CD4-positive, alpha-beta T cell treated with Interleukin-15 for 4 hours (primary cell): ENCODE results near the gene HSPG2.

Experiments
- DNase-seq: peaks from one replicate; pipeline ENCODE4 v3.0.0-alpha.2; 2020; ENCODE audit warnings: low spot score

HSPG2 gene

DNA sequence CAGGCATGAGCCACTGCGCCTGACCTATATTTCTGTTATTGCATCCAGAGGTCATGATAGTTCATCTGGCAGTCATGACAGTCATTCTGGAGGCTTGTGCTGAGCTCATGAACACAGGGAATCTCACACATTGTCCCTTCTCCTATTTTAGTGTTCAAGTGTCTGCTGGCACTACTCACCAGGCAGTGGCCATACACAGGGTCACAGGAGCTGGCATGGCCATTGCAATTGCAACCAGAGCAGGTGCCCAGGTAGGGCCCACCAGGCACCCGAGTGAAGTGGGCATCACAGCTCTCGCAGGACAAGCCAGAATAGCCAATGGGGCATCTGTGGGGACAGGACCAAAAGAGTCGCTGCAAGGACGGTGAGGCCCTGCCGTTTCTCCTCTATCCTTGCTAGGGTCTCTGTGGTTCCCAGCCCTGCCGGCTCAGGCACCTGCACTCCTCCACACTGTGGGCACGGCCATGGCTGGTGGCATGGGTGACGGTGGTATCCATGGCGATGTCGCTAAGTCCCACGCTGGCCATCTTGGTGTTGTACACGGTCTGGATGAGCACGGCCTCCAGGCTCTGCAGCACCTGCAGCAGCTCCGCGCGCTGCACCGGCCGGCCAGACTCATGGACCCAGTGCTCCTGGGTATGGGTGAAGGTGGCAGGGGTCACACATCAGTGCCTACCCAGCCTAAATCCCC, 57.0 kb downstream of the HSPG2 start:
- no peak for DNase-seq

DNA sequence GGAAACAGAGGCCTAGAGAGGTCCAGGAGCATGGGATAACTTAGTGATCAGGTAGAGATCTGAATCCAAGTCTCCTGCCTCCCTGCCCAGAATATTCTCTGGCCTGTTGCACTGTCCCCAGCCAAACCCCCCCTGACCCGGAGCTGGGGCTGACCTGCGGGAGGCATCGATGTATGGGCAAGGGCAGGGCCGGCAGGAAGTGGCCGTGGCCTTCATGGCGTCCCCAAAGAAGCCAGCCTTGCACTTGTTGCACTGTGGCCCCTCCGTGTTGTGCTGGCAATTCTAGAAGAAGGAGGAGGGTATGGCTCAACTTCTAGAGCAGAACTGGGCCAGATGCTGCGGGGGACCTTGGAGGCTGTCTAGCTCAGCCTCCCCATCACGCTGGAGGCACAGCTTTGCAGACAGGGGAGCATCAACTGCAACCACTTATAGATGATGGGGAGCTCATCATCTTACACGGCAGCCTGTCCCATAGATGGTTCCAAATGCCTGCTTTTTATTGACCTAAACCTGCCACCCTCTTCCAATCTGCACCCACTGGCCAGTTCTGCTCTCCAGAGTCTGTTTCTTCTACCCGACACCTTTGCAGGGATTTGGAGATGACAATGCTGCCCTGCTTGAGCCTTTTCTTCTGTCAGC, 58.2 kb downstream of the HSPG2 start:
- DNase-seq, result no peak

DNA sequence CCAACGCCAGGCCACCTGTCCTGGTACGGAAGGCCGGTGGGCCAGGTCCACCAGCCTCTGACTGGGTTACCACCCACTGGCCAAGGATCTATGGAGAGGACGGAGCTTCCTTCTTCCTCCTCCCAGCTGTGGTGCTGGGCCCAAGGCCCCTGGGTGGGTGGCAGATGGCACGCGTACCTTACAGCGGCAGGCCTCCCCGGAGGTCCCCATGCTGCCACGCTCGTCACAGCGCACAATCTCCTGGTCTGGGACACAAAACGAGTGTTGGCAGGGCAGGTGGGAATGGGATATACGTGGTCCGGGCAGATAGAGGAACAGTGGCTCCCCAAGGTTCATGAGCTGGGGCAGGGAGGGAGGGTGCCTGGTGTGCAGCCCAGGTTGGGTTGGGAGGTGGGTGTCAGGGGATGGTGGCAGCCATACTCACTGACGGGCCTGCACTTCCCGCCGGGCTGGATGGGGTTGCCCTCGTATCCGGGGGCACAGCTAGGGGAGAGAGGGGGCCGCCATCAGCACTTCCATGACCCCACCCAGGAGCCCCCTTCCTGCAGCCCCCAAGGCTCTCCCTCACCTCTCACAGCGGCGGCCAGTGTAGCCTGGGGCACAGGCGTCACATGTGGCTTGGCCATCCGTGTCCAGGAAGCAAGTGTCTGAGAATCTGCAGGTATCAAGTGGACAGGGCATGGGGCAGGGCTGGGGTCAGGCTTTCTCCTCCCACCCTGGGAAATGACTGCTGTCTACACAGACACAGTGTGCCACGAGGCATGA, 58.9 kb downstream of the HSPG2 start:
- no peak for DNase-seq

DNA sequence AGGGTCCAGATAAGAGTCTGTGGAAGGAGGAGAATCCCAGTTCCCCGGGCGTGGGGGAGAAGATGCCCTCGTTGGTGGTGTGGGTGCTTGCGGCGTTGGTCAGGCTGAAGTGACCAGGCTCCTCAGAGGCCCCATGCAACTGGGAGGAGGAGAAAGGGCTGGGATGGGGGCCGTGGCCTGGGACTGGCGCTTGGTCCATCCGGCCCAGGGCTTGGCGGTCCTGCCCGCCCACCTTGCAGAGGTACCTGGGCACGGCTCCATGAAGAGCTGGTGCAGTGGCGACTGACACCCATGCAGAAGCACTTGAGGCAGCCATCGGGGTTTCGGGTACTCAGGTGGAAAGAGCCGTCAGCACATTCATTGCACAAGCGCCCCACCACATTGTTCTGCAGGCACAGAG, 60.8 kb downstream of the HSPG2 start:
- no peak for DNase-seq

DNA sequence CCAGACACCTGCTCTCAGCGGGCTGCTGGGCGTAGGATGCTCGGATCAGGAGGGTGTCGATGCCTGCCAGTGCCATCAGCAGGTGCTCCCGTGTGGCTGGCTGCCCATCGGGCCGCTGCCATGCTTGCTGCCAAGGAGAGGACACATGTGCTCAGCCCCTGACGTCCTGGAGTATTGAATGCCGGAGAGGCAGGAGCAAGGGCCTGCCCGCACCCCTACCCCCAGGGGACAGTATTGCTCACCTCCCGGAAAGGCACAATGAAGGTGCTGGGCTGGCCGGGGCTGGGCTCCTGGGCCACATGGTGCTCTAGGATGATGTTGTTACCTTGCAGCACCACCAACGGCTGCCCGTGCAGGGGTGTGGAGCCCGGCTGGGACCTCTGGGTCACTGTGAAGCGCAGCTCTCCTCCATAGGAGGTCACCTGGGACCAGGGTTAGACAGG, 61.5 kb downstream of the HSPG2 start:
- DNase-seq, result no peak

DNA sequence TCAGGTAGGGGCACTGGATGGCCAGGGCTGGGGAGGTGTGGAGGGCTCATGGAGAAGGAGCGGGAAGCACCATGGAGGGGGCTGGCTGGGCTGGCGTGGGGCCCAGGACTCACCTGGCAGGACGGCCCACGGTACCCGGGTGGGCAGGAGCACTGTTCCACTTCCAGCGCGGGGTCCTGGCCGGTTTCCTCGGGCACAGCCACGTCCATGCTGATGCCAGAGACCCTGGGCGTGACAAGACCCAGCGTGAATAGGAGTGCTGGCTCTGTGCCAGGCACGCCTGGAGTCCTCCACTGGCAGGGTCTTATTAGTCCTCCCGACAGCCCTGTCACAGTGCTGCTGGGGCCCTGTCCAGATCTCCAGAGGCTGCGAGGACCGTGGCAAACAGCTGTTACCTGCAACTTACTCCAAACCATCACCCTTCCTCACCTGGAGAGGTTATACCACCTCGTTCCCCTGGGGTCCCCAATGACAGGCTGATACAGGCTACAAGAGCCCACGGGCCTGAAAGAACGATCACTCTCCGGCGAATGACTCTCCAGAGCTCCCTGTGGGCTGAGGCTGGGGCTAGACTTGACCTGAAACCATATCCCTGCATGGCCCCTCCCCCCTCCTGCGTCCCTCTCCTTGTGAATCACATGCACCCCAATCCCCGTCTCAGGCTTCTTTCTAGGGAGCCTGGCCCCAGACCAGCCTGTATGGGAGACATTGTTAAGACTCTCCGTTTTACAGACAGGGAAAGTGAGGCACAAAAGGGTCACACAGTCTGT, 62.1 kb downstream of the HSPG2 start:
- DNase-seq, result no peak

DNA sequence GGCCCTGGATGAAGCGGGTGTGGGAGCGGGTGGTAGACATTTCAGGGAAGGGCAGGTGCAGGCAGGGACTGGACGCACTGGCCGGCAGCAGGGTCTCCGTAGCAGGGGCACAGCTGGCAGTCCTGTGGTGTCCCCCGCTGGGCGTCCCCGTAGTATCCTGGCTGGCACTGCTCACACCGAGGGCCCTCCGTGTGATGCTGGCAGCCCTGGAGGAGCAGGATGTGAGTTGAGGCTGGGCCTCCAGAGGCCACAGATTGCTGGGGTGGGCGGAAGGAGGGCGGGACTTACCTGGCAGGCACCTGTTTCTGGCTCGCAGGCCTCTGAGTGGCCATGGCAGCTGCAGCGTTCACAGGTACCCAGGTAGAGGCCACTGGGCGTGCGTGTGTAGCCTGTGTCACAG, 62.8 kb downstream of the HSPG2 start:
- DNase-seq, result no peak

DNA sequence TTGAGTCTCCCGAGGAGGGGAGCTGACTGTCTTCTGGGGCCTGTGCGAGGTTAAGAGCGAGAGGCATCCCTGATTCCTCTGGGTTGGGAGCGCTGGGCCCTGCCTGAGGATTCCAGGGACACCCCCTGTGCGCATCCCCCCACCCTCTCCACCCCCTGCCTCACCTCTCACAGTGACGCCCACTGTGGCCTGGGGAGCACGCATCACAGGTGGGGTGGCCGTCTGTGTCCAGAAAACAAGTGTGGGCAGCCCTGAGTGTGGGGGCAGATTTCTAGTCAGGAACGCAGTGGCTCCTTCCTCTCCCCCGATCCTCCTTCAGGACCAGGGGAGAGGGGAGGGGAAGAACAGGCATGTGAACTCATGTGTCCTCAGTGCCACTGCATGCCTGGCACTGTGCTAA, 63.3 kb downstream of the HSPG2 start:
- no peak for DNase-seq

DNA sequence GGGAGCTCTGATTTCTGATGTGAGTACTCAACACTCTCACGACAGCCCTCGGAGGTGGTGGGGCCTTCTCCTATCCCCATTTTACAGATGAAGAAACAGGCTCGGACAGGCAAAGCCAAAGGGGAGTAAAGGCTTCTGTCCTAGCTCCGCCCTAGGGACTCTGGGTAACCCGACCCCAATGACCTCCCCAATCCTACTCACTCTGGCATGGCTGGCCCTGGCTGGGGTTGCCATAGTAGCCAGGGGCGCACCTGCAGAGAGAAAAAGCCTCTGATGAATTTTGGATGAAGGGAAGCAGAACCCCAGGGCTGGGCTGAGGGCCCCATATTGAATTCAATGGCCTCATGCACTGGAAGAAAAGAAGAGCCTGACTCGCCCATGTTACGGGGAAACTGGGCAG, 63.9 kb downstream of the HSPG2 start:
- DNase-seq, result no peak

DNA sequence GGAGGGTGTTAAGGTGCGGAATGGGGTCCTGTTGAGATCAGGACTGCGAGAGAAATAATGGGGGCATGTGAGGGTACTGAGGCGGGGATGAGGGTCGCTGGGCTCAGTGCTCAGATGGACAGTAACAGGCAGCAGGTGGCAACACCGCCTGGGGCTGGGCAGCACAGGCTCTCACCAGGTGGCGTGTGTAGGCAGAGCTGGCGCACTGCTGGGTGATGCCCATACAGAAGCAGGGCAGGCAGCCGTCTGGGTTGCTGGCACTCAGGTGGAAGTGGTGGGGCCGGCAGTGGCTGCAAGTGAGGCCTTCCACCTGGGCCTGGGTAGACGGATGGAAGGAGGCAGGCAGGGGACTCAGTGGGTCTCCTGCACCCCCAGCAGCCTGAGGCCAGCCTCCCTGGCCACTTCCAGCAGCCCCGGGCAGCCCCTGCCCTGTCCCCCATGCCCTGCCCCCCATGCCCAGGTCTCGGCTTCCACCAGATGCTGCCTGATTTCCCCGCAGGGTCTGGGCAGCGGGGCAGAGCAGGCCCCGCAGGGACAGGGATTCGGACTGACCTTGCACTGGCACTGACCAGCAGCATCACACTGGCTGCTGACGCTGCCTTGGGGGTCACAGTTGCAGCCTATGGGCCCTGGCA, 64.5 kb downstream of the HSPG2 start:
- DNase-seq, result no peak

DNA sequence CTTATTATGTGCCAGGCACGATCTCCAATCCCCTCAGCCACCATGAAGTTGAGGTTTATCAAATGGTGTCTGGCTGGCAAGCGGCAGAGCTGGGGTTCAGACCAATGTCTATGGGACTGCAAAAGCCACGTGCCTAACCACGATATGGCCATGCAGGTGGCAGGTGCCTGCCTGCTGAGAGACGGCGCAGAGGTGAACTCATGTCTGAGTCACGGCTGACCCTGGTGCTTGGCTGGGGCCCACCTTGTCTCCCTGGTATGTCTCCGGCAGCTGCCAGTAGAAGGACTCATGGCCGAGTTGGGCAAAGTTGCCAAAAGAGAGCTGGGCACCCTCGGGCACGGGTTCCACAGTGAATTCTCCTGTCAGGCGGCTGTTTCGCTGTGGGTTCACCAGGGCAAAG, 65.2 kb downstream of the HSPG2 start:
- no peak for DNase-seq

DNA sequence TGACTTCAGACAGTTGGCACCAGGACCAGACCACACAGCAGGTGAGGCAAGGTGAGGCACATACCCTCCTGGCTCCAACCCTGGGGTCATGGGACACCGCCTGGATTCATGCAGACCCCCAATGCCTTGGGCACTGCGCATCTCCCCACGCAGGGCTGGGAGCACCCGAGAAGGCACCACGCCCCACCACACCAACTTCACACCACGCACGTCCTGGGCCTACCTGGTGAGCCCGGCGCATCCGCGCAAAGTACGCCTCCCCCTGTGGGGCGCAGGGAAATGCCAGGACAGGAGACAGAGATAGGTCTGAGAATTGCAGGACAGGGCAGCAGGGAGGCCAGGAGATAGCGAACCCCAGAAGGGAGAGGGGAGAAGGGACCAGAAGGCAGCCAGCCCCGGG, 66.5 kb downstream of the HSPG2 start:
- no peak for DNase-seq

DNA sequence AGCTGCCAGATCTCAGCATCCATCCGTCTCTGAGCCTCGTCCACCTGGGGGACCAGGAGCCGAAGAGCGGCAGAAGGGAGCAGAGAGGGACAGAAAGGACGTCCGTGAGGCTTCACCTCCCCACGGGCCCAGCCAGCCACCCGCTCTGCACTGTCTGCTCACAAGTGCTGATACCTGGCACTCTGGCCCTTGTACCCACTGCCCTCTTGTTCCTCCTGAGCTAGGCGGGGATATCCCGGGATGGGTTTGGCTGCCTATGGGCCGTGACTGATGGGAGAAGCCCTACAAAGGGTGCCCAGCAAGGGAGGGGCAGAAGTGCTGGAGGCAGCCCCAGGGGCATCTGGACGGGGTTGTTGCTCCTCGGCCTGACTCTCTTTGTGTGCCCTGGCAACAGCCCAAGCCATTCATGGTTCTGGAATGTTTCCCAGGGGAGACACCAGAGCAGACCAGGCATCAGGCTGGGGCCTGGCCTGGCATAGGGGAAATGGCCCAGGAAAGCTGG, 67.4 kb downstream of the HSPG2 start:
- no peak for DNase-seq

DNA sequence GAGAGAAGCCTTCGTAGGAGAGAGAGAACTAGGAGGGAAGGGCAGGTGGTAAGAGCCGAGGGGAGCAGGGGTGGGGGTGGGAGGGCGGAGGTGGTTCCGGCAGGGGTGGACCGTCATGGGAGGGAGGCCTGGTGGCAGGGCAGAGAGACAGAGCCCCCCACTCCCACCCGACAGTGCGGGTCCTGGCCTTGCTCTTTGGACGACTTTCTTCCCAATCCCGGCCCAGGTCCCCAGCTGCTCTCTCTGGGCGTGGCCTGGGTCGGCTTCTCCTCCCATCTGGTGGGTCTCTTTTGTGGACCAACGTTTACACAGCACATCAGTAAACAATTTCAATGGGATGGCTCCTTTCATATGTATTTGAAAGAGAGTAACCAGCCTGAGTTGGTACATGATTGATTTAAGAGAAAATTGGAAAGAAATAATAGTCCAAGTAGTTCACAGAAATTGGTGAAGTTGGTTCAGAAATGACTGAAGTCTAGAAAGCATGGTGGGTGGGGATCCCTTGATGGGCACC, 68.1 kb downstream of the HSPG2 start:
- no peak for DNase-seq

DNA sequence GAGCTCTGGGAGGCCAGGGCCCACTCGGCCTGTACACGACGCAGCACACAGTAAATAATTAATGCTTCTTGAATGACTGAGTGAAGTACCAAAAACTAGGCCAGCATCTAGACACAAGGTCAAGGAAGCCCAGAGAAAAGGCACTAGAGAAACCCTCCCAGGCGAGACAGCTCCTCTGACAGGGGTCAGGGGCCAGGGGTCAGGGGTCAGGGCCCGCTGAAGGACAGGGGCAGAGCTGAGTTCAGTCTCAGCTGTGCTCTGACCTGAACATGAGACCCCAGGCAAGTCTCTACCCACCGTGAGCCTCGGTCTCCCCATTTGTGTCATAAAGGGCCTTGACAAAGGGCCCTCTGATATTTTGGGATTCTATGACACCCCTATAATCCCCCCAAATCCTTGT, 68.6 kb downstream of the HSPG2 start:
- no peak for DNase-seq

DNA sequence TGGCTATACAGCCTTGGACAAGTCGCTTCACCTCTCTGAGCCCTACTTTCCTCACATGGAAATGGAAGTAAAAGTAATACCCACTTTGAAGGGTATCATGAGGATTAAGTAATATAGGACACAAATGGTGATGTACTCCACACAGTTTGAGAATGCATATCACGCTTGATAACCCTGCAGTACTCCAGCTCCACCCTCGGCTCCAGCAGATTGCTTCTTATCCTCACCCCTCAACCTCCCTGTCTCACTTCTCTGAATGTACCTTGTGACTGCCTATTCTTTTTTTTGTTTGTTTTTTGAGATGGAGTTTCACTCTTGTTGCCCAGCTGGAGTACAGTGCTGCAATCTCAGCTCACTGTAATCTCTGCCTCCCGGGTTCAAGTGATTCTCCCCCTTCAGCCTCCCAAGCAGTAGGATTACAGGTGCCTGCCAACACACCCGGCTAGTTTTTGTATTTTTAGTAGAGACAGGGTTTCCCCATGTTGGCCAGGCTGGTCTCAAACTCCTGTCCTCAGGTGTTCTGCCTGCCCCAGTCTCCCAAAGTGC, 69.6 kb downstream of the HSPG2 start:
- no peak for DNase-seq

DNA sequence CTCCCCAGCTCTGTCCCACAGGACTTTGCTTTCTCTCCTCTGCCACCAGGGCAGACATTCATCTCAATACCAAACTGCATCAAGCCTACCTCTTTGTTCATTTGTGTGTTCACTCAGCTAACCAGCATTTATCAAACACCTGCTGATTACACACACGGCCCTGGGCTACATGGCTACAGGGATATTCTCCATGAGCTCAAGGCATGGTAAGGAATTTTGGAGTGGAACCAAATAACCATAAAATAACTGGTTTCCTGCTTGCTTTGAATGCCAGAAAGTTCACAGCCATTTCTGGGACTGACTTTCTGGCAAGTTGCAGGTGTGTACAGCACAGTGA, 70.4 kb downstream of the HSPG2 start:
- no peak for DNase-seq

DNA sequence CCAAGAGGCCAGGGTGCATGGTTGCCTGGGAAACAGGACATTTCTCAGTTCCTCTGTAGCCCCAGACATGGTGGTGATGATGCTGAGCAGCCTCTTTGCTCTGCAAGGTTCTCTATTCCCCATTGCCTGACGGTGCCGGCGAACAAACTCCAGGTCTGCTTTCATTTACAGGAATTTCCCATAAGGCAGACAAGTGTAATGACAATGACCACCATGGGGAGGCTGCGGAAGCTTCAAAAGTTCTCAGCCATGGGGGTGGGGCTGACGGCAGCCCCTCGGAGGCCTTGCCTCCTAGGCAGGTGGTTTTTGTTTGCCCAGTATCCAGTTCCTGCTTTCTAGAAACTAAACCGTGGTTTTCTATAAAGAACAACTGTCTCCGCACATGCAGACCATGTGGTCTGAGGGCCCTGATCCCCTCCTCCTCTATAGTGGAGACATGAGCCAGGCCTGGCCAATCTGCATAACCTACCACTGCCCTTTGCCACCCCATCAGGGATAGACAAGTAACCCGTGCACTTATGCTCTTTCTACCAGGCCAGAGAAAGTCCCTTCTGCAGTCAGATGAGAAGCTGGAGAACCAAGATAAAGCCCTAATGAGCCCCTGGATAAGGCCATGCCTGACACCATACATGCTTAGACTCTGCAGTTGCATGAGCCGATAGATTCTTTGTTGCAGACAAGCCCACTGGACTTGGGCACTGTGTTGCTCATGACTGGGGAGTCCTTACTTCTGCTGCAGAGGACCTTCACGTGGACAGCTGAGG, 71.0 kb downstream of the HSPG2 start:
- DNase-seq, result no peak

DNA sequence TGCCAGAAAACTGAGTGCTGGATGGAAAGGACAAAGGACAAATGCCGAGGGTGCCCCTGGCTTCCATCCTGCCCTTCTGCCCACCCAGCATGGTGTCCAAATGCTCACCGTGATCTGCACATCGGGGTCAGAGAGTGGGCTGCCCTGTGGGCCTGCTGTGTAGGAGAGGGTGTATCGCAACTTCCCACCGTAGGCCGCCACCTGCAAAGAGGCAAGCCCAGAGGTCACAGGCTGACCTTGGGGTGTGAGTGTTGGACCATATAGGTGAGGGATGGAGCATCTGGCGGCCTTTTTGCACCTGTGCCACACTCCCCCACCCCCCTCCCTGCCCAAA, 71.5 kb downstream of the HSPG2 start:
- DNase-seq, result no peak

DNA sequence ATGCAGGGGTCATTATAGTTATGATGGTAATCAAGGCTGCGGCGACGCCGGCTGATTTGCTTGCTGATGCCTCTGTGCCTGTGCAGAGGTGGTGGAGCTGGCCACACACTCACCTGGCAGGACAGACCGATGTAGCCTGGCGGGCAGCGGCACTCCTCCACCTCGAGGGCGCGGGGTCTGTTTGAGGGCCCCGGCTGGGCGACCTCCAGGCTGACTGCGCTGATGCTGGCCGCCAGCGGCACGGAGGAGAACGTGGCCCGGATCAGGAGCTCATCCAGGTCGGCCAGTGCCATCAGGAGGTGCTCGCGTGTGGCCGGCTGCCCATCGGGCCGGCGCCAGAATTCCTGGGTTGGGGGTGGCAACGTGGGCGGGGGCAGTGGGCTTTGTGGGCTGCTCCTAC, 72.4 kb downstream of the HSPG2 start:
- DNase-seq, result no peak

DNA sequence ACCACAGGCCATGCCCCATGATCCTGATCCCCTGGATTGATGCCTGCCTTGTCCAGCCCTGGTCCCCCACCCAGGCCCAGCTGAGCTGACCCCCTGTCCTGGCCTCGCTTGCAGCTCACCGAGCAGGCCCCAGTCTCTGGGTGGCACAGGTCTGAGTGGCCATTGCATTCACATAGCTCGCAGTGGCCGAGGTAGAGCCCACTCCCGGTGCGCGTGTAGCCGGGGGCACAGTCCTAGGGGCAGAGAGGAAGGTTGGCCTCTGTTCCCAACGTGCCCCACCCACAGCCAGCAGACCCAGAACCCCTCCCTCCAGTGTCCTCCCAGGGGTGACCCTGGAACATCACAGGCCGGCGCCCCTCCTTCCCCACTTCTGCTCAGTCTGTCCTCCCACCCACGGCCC, 73.1 kb downstream of the HSPG2 start:
- no peak for DNase-seq
